GM21576 (cell line): ENCODE data around the gene NOP16.

ENCODE experiments used
- ATAC-seq: cut with Tn5 transposase; IDR thresholded peaks from one replicate; pipeline ENCODE4 v1.9.1; 2021; ENCODE audit warnings: mild to moderate bottlenecking, moderate library complexity; ENCODE audit not compliant: unreplicated experiment

Gene NOP16

DNA sequence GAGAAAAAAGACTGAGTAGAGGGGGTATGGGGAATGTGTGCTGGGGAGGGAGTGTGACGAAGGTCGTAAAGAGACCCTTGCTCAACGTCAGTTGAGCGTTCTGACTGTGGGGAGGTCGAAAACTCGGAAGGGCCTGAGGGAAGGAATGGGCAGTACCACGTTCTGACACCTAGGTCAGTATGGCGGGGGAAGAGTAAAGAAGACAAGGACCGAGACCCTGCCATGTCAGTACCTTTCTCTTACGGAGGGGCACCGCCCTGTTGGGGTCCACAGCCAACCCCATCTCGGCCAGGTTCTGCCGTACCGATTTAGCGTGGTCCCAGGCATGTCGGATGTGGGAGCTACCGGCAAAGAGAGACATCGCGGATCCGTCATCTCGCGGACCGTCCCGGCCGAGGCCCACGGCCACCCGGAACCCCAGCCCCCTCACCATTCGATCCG is 375 bp downstream of the NOP16 start:
- ATAC-seq, result no peak

DNA sequence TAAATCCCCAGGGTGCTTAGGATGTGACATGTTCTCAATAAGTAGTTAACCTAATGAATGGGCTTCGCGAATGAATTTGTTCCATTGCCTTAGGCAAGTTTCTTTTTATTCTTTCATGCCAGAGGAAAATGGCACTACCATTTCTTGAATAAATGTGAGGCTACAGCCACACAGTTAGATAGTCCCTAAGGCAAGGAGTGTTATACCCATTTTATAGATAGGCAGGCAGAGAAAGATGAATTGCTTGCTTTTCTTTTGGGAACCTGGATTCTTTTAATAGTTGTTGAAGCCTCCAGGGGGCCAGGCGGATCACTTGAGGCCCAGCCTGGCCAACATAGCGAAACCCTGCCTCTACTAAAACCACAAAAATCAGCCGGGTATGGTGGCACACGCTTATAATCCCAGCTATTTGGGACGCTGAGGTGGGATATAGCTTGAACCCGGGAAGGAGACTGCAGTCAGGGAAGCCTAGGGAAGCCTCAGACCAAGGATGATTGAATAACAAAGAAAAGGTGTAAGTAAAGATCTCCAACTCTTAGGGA is 943 bp downstream of the NOP16 start:
- no peak for ATAC-seq

DNA sequence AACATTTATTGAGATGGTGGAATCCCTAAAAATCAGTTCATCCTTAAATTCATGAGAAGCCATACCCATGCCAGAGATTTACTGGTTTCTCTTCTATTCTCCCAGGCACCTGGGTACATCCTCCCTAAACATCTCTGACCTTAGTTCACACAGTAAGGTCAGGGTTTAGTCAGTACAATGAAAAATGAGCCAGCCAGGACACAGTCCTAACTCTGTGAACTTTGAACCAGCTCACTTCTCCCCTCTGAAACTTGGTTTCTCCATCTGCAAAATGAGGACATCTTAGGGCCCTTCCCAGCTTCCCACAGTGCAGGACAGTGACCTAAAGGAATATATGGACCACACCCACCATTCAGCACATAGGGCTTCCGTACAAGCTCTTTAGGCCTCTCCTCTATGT is 1.9 kb downstream of the NOP16 start:
- ATAC-seq, result no peak

DNA sequence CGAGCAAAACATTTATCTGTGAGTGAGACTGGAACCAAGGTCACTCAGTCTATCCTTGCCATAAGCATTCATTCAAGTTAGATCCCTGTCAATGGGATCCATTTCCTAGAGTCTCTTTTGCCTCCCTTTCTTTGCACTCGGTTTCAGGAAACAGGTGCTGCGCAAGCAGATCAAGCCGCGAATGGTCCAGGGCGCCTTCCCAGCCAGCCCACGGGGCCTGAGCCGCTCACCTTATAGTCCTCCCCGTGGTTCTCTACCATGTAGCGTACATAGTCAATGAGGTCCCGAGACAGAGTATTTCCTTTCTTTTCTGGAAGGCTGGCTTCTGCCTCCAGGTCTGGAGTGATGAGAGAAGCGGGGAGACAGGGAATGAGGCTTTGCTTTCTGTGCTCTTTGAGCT is 3.4 kb downstream of the NOP16 start:
- no peak for ATAC-seq

DNA sequence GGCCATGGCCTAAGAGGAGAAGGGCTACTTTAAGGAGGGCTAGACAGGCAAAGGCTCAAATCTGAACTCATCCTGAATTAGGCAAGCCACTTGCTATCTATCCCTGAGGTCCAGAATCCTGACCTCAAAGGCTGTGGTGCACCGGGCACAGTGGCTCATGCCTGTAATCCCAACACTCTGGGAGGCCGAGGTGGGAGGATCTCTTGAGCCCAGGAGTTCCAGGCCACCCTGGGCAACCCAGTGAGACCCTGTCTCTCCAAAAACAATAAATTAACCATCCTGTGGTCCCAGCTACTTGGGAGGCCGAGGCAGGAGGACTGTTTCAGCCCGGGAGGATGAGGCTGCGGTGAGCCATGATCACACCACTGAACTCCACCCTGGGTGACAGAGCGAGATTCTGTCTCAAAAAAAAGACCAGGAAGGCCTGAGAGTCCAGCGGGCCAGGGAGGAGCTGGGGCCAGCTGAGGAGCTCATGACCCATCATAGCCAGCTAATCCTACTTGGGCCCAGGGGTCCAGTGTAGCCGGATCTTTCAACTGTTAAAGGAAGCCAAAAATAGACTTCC is 4.0 kb downstream of the NOP16 start:
- ATAC-seq, result no peak

DNA sequence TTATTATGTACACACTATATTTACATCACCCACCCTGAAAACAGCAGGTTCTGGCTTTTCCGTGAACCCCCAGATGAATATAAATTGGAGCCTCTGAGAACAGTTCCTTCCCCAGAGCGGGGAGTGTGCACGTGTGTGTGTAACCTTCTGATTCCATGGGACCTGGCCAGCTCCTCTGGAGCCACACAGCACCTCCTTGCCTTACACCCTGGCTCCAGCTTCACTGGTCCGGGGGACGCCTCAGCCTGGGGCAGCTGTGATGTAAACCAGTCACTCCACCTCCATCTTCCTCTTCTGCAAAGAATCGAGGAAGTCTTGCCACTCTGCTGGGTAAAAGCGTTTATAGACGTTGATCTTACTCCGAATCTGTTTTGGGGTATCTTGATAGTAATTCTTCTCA is 4.4 kb downstream of the NOP16 start:
- no peak for ATAC-seq

DNA sequence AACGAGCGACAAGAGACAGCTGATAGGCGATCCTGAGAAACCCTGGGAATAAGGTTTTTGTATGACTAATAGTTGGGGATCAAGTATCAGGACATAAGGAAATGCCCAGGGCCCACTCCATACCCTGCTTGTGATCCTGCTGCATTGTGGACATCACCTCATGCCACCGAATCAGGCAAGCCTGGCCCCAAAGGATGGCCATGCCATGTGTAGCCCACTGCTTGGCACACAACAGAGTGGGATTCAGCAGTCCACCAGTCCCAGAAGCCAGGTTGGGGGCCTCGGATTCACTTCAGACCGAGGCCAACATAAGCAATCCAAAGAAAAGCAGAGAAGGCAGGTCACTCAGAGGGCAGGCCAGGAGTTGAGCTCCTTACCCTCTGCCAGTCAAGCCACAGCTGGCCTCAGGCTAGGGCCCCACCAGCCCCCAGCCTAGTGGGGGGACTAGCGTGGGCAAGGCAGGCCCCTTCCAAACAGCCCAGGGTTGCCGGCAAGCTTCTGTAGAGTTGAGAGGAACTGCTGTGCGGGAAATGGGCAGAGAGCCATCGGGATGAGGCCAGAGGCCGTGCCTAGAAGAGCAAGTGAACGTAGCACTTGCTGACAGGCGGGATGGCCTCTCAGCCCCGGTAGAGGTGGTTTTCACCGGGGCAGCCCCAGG is 5.0 kb downstream of the NOP16 start:
- no peak for ATAC-seq

DNA sequence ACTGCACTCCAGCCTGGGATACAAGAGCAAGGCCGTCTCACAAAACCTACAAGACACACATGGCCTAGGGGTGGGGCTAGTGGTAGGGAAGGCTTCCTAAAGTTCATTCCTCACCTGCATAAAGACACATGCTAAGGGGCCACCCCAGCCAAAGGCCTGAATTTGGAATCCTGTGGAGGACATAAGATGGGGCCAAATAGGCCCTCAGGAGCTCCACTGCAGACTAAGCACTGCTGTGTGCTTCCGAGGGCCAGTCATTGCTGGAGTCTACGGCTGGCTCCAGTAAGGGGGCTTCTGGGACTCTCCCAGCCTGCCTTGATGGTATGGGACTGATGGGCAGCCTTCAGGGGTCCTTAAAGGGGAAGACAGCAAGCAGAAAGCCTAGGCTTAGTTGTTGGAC is 5.7 kb downstream of the NOP16 start:
- ATAC-seq, result no peak

DNA sequence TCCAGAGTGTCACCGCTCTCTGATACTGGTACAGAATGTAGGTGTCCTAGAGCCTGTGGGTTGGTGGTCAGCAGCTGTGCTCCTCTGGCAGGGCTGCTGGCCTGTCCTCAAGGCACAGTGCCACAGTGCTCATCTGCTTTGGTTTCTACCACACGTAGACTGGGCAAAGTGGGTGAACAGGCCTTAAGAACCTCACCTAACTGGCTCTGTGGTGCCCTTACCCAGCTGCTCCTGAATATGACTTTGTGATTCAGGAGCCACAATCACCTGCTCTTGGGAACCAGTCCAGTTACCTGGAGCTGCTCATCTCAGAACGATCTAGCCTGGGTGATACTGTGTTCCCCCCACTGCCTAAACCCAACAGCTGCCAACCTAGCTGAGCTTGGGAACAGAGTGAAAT is 6.4 kb downstream of the NOP16 start:
- ATAC-seq, result no peak

DNA sequence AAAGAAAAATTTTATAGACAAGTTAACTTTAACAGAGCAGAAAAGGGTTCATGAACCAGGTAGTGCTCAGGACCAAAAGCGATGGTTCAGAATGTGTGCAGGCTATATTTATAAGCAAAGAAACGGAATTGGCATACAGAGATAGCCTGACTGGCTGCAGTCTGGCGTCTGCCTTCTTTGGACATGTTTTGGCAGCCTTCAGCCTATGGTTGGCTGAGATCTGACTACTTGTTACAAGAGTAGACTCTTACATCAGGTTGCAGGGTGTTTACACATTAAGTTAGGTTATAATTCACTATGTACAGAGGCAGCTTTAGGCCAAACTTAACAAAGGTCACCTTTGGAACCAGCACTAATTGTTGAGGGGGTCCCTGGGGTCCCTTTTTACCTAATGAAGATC is 7.0 kb downstream of the NOP16 start:
- ATAC-seq, result no peak

DNA sequence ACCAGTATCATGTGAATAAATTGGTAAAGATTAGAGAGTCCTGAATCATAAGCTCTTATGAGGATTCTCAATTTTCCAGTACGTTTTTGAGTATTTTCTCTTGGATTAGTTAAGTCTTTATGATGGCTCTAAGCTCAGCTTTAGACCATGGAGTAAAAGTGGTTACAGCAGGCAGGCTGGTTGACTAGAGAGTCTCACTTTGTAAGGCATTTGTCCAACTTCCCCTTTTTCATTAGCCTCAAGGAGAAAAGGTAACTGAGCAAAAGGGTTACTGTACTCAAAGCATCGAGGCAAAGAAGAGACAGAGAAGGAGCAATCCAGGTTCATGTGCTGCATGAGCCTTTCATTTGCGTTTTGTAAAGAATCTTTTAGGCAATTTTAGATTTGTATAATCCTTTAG is 8.5 kb downstream of the NOP16 start:
- ATAC-seq, result no peak

DNA sequence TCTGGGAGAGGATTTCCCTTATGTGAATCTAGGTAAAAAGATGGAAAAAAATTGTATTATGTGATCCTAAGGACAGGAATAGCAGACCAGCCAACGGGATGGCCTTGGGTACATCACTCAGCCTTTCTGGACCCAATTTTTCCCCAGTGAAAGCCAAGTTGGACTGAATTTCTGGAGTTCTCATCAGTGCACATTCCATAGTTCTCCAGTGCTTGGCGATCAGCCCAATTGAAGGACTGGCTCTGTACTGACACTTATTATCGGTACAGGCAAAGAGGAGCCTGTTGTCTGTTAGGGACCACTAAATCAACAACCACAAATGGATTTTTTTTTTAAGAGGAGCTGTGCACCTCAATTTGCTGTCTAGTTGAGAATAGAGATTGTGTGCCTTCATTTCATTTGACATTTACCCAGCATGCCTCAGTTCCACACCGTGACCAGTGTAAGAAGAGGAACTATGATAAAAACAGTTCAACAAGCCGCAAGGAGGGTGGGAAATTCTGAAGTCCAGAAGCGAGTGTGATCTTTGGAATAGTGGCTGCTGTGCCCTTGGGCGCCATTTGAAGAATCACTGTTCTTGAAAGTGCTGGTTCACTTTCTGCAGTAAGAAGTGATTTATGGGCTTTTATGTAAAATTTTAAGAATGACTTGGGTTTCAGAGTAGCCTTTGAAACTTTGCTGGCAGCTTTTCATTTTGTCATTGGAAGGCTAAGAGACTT is 15.1 kb downstream of the NOP16 start:
- no peak for ATAC-seq

DNA sequence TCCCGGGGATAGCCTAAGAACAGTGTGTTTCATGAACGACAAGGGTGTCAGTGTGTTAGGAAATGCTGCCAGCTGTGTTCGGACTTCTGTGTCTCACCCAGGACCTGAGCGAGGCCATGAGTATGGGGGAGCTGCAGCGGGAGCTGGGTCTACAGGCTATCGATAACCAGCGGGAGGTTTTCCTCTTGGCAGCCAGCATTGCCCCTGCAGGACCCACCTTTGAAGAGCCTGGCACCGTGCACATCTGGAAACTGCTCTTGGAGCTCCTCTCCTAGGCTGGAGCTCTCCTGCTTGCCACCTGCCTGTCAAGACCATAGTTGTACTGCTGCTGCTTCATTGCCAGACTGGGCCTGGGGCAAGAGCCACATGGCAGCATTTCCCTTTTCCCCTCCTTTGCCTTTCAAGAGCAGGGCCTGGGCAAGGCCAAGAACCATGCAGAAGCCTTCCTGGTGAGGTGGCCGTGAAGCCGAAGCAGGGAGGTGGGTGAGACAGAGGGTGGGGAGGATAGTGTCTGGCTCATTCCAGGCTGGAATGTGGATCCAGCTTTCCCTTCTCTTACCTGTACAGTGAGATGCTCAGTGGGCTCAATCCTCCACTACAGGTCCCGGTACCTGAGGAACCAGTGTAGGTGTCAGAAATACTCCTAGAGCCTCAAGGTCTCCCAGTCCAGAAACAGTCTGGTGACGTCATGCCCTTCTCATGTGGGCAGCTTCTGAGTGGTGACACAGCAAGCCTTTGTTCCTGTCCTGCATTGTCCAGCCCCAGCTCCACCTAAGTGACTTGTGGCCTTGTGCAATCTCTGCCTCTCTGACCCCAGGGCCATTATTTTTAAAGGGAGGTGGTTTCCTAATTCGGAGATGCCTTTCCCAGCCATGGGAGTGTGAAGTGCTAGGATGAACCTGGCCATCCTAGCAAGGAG is 16.5 kb downstream of the NOP16 start:
- no peak for ATAC-seq

DNA sequence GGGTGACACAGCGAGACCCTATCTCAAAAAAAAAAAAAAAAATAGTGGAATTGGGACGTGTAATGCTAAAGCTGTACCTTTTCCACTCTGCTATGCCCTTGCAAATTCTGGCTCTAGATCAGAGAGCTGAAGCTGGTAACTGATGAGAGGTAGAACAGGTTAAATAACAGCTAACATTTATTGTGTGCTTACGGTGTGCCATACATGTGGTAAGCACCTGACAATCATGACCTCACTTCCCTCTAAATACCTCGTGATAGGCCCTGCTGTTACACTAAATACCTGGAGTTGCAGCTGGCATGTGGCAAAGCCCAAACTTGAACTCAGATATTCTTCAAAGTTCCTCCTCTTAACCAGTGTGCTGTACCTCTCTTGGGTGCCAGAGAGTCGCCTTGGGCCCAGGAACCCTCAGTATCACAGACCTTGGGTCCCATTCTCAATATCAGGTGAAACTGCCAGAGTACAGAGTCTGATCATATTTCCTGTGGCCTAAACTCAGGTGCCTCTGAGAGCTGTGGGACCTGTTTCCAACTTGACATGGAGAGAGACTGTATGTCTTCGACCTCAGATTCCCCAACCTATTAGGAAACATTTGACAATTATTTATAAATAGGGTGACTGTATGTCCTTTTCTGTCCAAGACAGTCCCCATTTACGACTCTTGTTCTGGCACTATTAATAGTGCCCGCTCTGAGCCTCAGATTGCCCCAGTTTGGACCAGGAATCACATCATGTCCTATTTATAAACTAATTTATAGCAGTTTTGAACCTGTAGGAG is 18.3 kb downstream of the NOP16 start:
- no peak for ATAC-seq

DNA sequence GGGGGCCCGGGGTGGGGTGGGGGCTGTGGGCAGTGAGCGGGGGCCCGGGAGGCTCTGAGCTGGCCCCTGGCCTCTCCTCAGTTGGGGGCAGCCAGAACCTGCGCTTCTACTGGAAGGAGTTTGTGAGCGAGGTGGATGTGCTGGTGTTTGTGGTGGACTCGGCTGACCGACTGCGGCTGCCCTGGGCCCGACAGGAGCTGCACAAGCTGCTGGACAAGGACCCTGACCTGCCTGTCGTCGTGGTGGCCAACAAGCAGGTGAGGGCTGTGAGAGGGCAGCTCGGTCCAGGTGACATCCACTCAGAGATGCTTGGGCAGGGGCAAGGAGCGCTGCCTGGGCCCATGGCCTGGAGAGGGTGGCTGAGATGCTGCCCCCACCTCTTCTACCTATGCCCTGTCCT is 19.7 kb downstream of the NOP16 start:
- no peak for ATAC-seq

DNA sequence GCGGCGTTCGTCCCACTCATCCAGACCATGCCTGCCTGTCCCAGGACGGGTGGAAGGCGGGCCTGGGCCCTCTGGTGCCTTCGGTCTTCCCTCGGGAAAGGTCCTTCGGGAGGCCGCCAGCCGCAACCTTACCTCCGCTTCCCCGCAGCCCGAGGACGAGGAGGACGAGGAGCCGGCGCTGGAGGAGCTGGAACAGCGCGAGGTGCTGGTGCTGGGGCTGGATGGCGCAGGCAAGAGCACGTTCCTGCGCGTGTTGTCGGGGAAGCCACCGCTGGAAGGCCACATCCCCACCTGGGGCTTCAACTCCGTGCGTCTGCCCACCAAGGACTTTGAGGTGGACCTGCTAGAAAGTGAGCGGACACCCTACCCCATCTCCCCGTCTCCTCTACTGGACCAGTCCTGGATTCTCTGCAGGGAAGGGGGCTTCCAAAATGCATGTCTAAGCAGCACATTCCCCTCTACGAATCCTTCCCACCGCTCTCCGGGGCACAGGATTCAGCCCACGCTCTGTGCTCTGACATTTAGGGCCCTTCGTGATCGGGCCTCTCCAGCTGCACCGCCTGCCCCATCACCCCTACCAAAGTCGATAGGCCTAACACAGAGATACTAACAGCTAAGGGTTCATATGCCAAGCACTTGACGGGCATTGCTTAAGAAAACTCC is 22.0 kb downstream of the NOP16 start:
- ATAC-seq, result no peak

DNA sequence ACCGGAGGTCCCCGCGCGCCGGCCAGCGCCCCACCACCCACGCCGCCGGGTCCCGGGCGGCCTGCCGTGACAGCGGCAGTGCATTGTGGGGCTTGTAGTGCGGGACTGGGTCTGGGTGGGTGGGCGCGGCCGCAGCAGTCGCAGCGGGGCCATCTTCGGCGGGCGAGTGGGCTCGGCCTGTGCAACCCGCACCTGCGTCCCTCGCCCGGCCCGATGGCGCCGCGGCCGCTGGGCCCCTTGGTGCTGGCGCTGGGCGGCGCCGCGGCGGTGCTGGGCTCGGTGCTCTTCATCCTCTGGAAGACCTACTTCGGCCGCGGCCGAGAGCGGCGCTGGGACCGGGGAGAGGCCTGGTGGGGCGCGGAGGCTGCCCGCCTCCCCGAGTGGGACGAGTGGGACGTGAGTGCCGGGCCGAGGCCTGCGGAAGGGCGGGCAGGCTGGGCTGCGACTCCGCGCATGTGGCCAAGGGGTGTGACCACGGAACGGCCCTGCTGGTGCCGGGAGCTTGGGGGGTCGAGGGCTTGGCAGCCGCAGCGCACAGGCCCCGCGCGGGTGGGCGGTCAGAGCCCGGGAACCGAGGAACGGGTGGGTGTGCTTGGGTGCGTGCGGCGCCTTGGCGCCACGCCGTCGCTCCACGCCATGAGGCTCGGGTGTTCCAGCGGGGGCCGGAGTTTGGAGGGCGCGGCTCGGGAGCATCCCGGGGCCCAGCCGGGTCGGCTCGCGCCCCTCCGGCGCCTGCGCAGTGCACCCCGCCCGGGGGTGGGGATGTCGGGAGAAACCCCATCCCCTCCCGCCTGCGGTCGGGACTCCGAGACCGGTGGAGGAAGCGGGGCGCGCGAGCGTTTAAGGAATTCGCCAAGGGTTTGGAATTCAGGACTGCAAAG is 22.8 kb downstream of the NOP16 start, which contains the start of gene ARL10:
Gene ARL10 (plus strand): TSS at position 137 of the 881 bp plus-strand sequence. CDS start 77 bp downstream, at position 214.
- no peak for ATAC-seq

DNA sequence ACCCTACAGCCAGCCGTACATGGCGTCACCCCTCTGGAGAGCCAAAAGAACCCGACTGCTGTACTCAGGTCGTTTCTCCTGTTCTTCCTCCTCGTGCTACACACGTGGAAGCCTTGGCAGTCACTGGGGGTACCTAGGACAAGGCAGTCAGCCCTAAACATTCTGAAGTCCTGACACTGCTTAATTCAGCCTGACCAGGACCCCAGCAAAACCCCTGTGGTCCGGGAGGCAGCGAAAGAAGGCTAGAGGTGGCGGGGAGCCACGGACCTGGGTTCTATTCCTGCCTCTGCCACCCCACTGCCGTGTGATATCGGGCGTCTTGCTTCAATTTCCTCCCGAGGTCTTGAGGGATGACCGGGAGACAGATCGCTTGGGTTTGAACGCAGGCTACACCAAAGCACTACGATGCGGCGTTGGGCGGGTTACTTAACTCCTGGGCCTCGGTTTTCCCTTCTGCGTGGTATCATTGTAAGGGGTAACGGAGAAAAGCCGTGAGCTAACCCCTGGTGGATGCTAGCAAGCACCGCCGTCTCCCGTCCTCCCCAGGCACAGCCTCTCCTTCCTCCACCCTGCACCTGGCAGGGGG is 23.5 kb downstream of the NOP16 start:
- no peak for ATAC-seq

DNA sequence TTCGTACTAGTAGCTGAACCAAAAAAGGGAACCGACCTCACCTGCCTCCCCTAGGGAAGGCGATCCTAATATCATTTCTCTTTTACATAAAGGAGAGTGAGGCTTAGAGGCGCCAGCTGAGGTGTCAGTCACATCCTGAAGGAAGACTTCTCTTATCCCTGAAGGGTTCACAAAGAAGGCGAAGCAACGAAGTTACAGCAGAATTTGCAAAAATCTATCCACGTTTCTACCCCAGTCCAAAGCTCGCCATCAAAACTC is 26.2 kb downstream of the NOP16 start:
- ATAC-seq, result peak; percentile 16
